K562 (cell line): Measurements from ENCODE around the gene PPP2R5A. TPM values are rescaled to one million over a fixed set of nuclear protein-coding genes. Genes with fewer than 3 reads are reported as not detected.

ENCODE experiments used
- BMI1 ChIP-seq: fragments of 150-350 bp; IDR thresholded peaks from 2 replicates; pipeline ENCODE4 v1.6.1; 2014; ENCODE audit warnings: low read length
- BRD4 ChIP-seq: fragments of 200-600 bp; sonication (generic); IDR thresholded peaks from 2 replicates; pipeline ENCODE4 v1.6.1; 2017; ENCODE audit warnings: inconsistent platforms
- EGR1 ChIP-seq: fragments of 450-650 bp; conservative IDR thresholded peaks from 2 replicates; pipeline ENCODE4 v1.6.1; 2017; ENCODE audit warnings: mild to moderate bottlenecking
- FOXA1 ChIP-seq: fragments of 450-650 bp; IDR thresholded peaks from 2 replicates; pipeline ENCODE4 v1.6.1; 2016; ENCODE audit warnings: mild to moderate bottlenecking, borderline replicate concordance
- GABPB1 ChIP-seq: sonication (generic); formaldehyde crosslinking; IDR thresholded peaks from 2 replicates; pipeline ENCODE4 v1.8.0; 2022; ENCODE audit warnings: mild to moderate bottlenecking, missing genetic modification reagents
- KDM1A ChIP-seq, 2 experiments: fragments of 450-650 bp; IDR thresholded peaks; 2 replicates each; pipeline ENCODE4 v1.6.1; 2016; ENCODE audit warnings: mild to moderate bottlenecking in 2 of 2
- RCOR1 ChIP-seq, 2 experiments: IDR thresholded peaks; 2 replicates each; pipeline ENCODE4 v1.6.1; 2012; ENCODE audit warnings: low read depth in 2 of 2, low read length in 2 of 2, borderline replicate concordance in 1 of 2, improper control_type of control experiment in 1 of 2
- U2AF2 ChIP-seq: fragments of 200-400 bp; formaldehyde crosslinking; optimal IDR thresholded peaks from 2 replicates; pipeline ENCODE3; 2017; ENCODE audit warnings: low read depth, mild to moderate bottlenecking, low read length
- polyA plus RNA-seq, 8 experiments: library from polyadenylated mRNA; depleted of rRNA in 4 of 8; stranded (reverse) in 5 of 8; unstranded in 3 of 8; fragments of >200 nt; fragmentation: Nextera tagmentation in 2 of 8; fragmentation: Illumina TruSeq in 1 of 8; extraction: Ambion mirVana in 2 of 8; extraction: Trizol in 1 of 8; gene quantifications; 2 replicates each; pipeline versions ENCODE4 v1.2.1 to v1.2.3, GENCODE V29; 2011 to 2014; ENCODE audit warnings: inconsistent platforms in 1 of 8, missing spikeins in 1 of 8
- total RNA-seq, 7 experiments: library from RNA; depleted of rRNA in 6 of 7; stranded (reverse); fragments of >200 nt in 6 of 7; fragmentation: Illumina TruSeq in 2 of 7; extraction: Trizol in 2 of 7; gene quantifications; 2 replicates each; pipeline versions ENCODE4 v1.2.1 to v1.2.3, GENCODE V29; 2011 to 2021; ENCODE audit warnings: low replicate concordance in 1 of 7
- TF ChIP-seq, protein P1 (sequence below), 3 experiments: fragments of 200-800 bp in 1 of 3; fragments of 250-450 bp in 1 of 3; fragments of 450-650 bp in 1 of 3; sonication (Bioruptor Pico) in 1 of 3; sonication (Bioruptor generic) in 1 of 3; formaldehyde crosslinking in 1 of 3; IDR thresholded peaks; 2 replicates each; pipeline versions ENCODE4 v1.6.1 to v1.8.0; 2016 to 2022; ENCODE audit warnings: mild to moderate bottlenecking in 2 of 3, missing genetic modification characterization in 2 of 3, missing compliant biosample characterization in 1 of 3, moderate library complexity in 1 of 3

The PPP2R5A gene
- total and polyA plus RNA-seq, 9 of the 15 experiments (the other 6 are each of a cell fraction or from before 2014, with no cell fraction given): 26.9 to 106 (median 64.3) TPM

GRCh38 chr1:212287261-212287895 lies 2.2 kb downstream of the PPP2R5A start (continued):
- TF ChIP-seq, protein P1, sequence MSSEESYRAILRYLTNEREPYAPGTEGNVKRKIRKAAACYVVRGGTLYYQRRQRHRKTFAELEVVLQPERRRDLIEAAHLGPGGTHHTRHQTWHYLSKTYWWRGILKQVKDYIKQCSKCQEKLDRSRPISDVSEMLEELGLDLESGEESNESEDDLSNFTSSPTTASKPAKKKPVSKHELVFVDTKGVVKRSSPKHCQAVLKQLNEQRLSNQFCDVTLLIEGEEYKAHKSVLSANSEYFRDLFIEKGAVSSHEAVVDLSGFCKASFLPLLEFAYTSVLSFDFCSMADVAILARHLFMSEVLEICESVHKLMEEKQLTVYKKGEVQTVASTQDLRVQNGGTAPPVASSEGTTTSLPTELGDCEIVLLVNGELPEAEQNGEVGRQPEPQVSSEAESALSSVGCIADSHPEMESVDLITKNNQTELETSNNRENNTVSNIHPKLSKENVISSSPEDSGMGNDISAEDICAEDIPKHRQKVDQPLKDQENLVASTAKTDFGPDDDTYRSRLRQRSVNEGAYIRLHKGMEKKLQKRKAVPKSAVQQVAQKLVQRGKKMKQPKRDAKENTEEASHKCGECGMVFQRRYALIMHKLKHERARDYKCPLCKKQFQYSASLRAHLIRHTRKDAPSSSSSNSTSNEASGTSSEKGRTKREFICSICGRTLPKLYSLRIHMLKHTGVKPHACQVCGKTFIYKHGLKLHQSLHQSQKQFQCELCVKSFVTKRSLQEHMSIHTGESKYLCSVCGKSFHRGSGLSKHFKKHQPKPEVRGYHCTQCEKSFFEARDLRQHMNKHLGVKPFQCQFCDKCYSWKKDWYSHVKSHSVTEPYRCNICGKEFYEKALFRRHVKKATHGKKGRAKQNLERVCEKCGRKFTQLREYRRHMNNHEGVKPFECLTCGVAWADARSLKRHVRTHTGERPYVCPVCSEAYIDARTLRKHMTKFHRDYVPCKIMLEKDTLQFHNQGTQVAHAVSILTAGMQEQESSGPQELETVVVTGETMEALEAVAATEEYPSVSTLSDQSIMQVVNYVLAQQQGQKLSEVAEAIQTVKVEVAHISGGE (CRISPR knock-in tag; IDR thresholded peaks at IDR 0.05): 0 out of 6 replicates have a peak, but pooled peaks of 1 of the 3 experiments have one; percentile 17
- no peak for TF ChIP-seq FOXA1
- TF ChIP-seq GABPB1: no peak
- no peak for TF ChIP-seq BRD4
- peak in 1 of 2 experiments; percentile 47; a peak in 2 of 4 replicates for TF ChIP-seq RCOR1 (IDR thresholded peaks at IDR 0.05; ENCODE audit: borderline replicate concordance in 1 of 2, low read depth in 2 of 2, low read length in 2 of 2)
- no peak for TF ChIP-seq BMI1
- TF ChIP-seq EGR1: no peak
- peak; percentile 80 to 81 for TF ChIP-seq KDM1A (IDR thresholded peaks at IDR 0.05)
- TF ChIP-seq U2AF2: no peak
